HUES64 (cell line): ENCODE measurements around the gene SHROOM3.

ENCODE experiments used
- H3K27ac ChIP-seq: 2 replicates; pipeline ENCODE4 v1.7.0; 2013; ENCODE audit warnings: low read depth, low read length, inconsistent platforms
- H3K27me3 ChIP-seq: 2 replicates; pipeline ENCODE4 v1.6.1; 2013; ENCODE audit warnings: mild to moderate bottlenecking, low read length; ENCODE audit not compliant: insufficient read depth
- H3K36me3 ChIP-seq: 2 replicates; pipeline ENCODE4 v1.6.1; 2013; ENCODE audit warnings: mild to moderate bottlenecking, low read length; ENCODE audit not compliant: insufficient read depth
- H3K4me1 ChIP-seq: 2 replicates; pipeline ENCODE4 v1.6.1; 2013; ENCODE audit warnings: mild to moderate bottlenecking, low read length, moderate library complexity; ENCODE audit not compliant: insufficient read depth
- H3K4me3 ChIP-seq: 2 replicates; pipeline ENCODE4 v1.5.1; 2013; ENCODE audit warnings: mild to moderate bottlenecking, low read length, moderate library complexity
- H3K9ac ChIP-seq: 2 replicates; pipeline ENCODE4 v1.6.1; 2013; ENCODE audit warnings: mild to moderate bottlenecking, low read depth, low read length
- H3K9me3 ChIP-seq: 2 replicates; pipeline ENCODE4 v1.6.1; 2013; ENCODE audit warnings: low read depth, low read length; ENCODE audit not compliant: insufficient read depth
- WGBS: fragments of 150-250, 120-280 bp; methylation state at CpG from one replicate; pipeline ENCODE4 v1.1.7; 2013; ENCODE audit warnings: missing lambda C conversion rate; 5-methylcytosine and 5-hydroxymethylcytosine counted together

Gene SHROOM3

GRCh38 chr4:76476571-76476970 is 41.5 kb downstream of the SHROOM3 start:
- no peak overlapping the region for H3K27ac ChIP-seq
- H3K4me1 ChIP-seq: no peaks in the 10 kb centered on the region
- H3K9me3 ChIP-seq: no peaks in the 10 kb centered on the region
- WGBS: 83% methylated on average over 1 of the region's 1 CpG
- no peak overlapping the region for H3K4me3 ChIP-seq
- H3K36me3 ChIP-seq: no peaks in the 10 kb centered on the region; the same call in 1 of the 2 replicates
- H3K9ac ChIP-seq: no peak overlapping the region
- no peaks in the 10 kb centered on the region for H3K27me3 ChIP-seq

- H3K27ac ChIP-seq: peak overlapping the region; percentile 44
- H3K9ac ChIP-seq: no peak overlapping the region; the same call in 1 of the 2 replicates
- no peaks in the 10 kb centered on the region for H3K27me3 ChIP-seq
- H3K4me3 ChIP-seq: no peak overlapping the region
- no peaks in the 10 kb centered on the region for H3K9me3 ChIP-seq
- H3K4me1 ChIP-seq: peaks cover 28% of the 10 kb centered on the region
- 61% methylated on average over 3 of the region's 3 CpGs for WGBS
- H3K36me3 ChIP-seq: no peaks in the 10 kb centered on the region
Measured at GRCh38 chr4:76484654-76485053, 49.6 kb downstream of the SHROOM3 start.

GRCh38 chr4:76485450-76485849 is 50.4 kb downstream of the SHROOM3 start:
- Histone ChIP-seq H3K4me1 (peaks cover 28% of the 10 kb centered on the region), H3K27me3 (no peaks in the 10 kb centered on the region), H3K36me3 (no peaks in the 10 kb centered on the region), H3K9ac (no peak overlapping the region), H3K9me3 (no peaks in the 10 kb centered on the region), H3K4me3 (no peak overlapping the region), H3K27ac (peak overlapping the region; percentile 44)
- 22% methylated on average over 3 of the region's 3 CpGs for WGBS

GRCh38 chr4:76486588-76487276 is 51.7 kb downstream of the SHROOM3 start:
- H3K4me3 ChIP-seq: no peak overlapping the region
- peaks cover 28% of the 10 kb centered on the region for H3K4me1 ChIP-seq
- H3K9me3 ChIP-seq: no peaks in the 10 kb centered on the region
- H3K9ac ChIP-seq: no peak overlapping the region
- no peaks in the 10 kb centered on the region for H3K36me3 ChIP-seq
- H3K27me3 ChIP-seq: no peaks in the 10 kb centered on the region
- WGBS: 94% methylated on average over 2 of the region's 3 CpGs
- H3K27ac ChIP-seq: no peak overlapping the region

- H3K9ac ChIP-seq: no peak overlapping the region
- no peaks in the 10 kb centered on the region for H3K9me3 ChIP-seq
- no peak overlapping the region for H3K27ac ChIP-seq
- WGBS: no CpG with 5 or more reads among the region's 1 CpG
- H3K4me3 ChIP-seq: no peak overlapping the region
- no peaks in the 10 kb centered on the region for H3K36me3 ChIP-seq
- peaks cover 28% of the 10 kb centered on the region for H3K4me1 ChIP-seq
- no peaks in the 10 kb centered on the region for H3K27me3 ChIP-seq
Measured at GRCh38 chr4:76487621-76488020, 52.6 kb downstream of the SHROOM3 start.

GRCh38 chr4:76488455-76488854 is 53.4 kb downstream of the SHROOM3 start:
- no peaks in the 10 kb centered on the region for H3K36me3 ChIP-seq
- no peaks in the 10 kb centered on the region for H3K9me3 ChIP-seq
- no peak overlapping the region for H3K27ac ChIP-seq
- H3K4me1 ChIP-seq: peaks cover 28% of the 10 kb centered on the region
- H3K27me3 ChIP-seq: no peaks in the 10 kb centered on the region
- no peak overlapping the region for H3K4me3 ChIP-seq
- WGBS: 100% methylated on average over 1 of the region's 1 CpG
- H3K9ac ChIP-seq: no peak overlapping the region

GRCh38 chr4:76488888-76489685 is 54.1 kb downstream of the SHROOM3 start:
- Histone ChIP-seq H3K4me1 (peaks cover 28% of the 10 kb centered on the region), H3K27ac (no peak overlapping the region), H3K36me3 (no peaks in the 10 kb centered on the region), H3K27me3 (no peaks in the 10 kb centered on the region), H3K9me3 (no peaks in the 10 kb centered on the region), H3K4me3 (no peak overlapping the region), H3K9ac (no peak overlapping the region)
- WGBS: 92% methylated on average over 4 of the region's 4 CpGs

GRCh38 chr4:76489686-76490161 is 54.7 kb downstream of the SHROOM3 start:
- Histone ChIP-seq H3K4me3 (no peak overlapping the region), H3K4me1 (peaks cover 25% of the 10 kb centered on the region), H3K36me3 (no peaks in the 10 kb centered on the region), H3K27me3 (no peaks in the 10 kb centered on the region), H3K27ac (no peak overlapping the region), H3K9me3 (no peaks in the 10 kb centered on the region), H3K9ac (no peak overlapping the region)
- 84% methylated on average over 6 of the region's 6 CpGs for WGBS

- Histone ChIP-seq H3K4me3 (no peak overlapping the region), H3K9me3 (no peaks in the 10 kb centered on the region), H3K9ac (no peak overlapping the region), H3K4me1 (peaks cover 3% of the 10 kb centered on the region; the same call in 1 of the 2 replicates), H3K27me3 (no peaks in the 10 kb centered on the region), H3K27ac (no peak overlapping the region), H3K36me3 (no peaks in the 10 kb centered on the region)
- 87% methylated on average over 3 of the region's 3 CpGs for WGBS
Measured at GRCh38 chr4:76492055-76492454, 57.0 kb downstream of the SHROOM3 start.

- WGBS: 96% methylated on average over 5 of the region's 5 CpGs
Measured at GRCh38 chr4:76494243-76494642, 59.2 kb downstream of the SHROOM3 start.

GRCh38 chr4:76494871-76495590 is 60.0 kb downstream of the SHROOM3 start:
- no peak overlapping the region for H3K27ac ChIP-seq
- no peaks in the 10 kb centered on the region for H3K9me3 ChIP-seq
- H3K4me3 ChIP-seq: no peak overlapping the region
- WGBS: 95% methylated on average over 6 of the region's 6 CpGs
- no peaks in the 10 kb centered on the region for H3K27me3 ChIP-seq
- H3K9ac ChIP-seq: no peak overlapping the region
- H3K4me1 ChIP-seq: no peaks in the 10 kb centered on the region
- no peaks in the 10 kb centered on the region for H3K36me3 ChIP-seq

More at GRCh38 chr4:76494243-76494642, 59.2 kb downstream of the SHROOM3 start:
- H3K27ac ChIP-seq: no peak overlapping the region
- no peak overlapping the region for H3K9ac ChIP-seq
- H3K4me3 ChIP-seq: no peak overlapping the region
- no peaks in the 10 kb centered on the region for H3K9me3 ChIP-seq
- no peaks in the 10 kb centered on the region for H3K4me1 ChIP-seq
- no peaks in the 10 kb centered on the region for H3K36me3 ChIP-seq
- no peaks in the 10 kb centered on the region for H3K27me3 ChIP-seq
